GM23338 (cell line): ENCODE results near the gene CD9. TPM values are rescaled to one million over a fixed set of nuclear protein-coding genes. Genes with fewer than 3 reads are reported as not detected.

Source experiments
- ATAC-seq: fragments of 200-7000 bp; cut with Tn5 transposase; 3 replicates; pipeline ENCODE4 v1.9.1; 2020
- DNase-seq: peaks from one replicate; pipeline ENCODE4 v3.0.0-alpha.2; 2015; ENCODE audit warnings: low spot score
- H2AFZ ChIP-seq: fragments of 200-600 bp; sonication (generic); 2 replicates; pipeline ENCODE4 v1.8.0; 2016; ENCODE audit warnings: antibody characterized with exemption, mild to moderate bottlenecking, moderate library complexity
- H3F3A ChIP-seq: fragments of 200-600 bp; sonication (generic); replicated peaks from 2 replicates; pipeline ENCODE4 v1.8.0; 2017; ENCODE audit warnings: antibody characterized with exemption, mixed run types, low read depth
- H3K27ac ChIP-seq: fragments of 200-600 bp; sonication (generic); 2 replicates; pipeline ENCODE4 v1.6.1; 2016; ENCODE audit warnings: low read depth
- H3K27me3 ChIP-seq: fragments of 200-600 bp; sonication (generic); 2 replicates; pipeline ENCODE4 v1.8.0; 2016; ENCODE audit warnings: mild to moderate bottlenecking, mixed run types, moderate library complexity; ENCODE audit not compliant: insufficient read depth
- H3K36me3 ChIP-seq: fragments of 200-600 bp; sonication (generic); 2 replicates; pipeline ENCODE4 v1.8.0; 2016; ENCODE audit warnings: mild to moderate bottlenecking; ENCODE audit not compliant: insufficient read depth
- H3K4me1 ChIP-seq: fragments of 200-600 bp; sonication (generic); 2 replicates; pipeline ENCODE4 v1.8.0; 2016; ENCODE audit warnings: mild to moderate bottlenecking, moderate library complexity; ENCODE audit not compliant: insufficient read depth
- H3K4me2 ChIP-seq: fragments of 200-600 bp; sonication (generic); 2 replicates; pipeline ENCODE4 v1.7.1; 2017; ENCODE audit warnings: mixed run types
- H3K4me3 ChIP-seq: fragments of 200-600 bp; sonication (generic); 2 replicates; pipeline ENCODE4 v1.6.1; 2016; ENCODE audit warnings: mixed run types
- H3K79me2 ChIP-seq: fragments of 200-600 bp; sonication (generic); replicated peaks from 2 replicates; pipeline ENCODE4 v1.8.0; 2017; ENCODE audit warnings: mild to moderate bottlenecking; ENCODE audit not compliant: insufficient read depth
- H3K9me2 ChIP-seq: fragments of 200-600 bp; sonication (generic); 2 replicates; pipeline ENCODE4 v1.8.0; 2017; ENCODE audit not compliant: insufficient read depth
- H4K20me1 ChIP-seq: fragments of 200-600 bp; sonication (generic); replicated peaks from 2 replicates; pipeline ENCODE4 v1.8.0; 2017; ENCODE audit warnings: mild to moderate bottlenecking; ENCODE audit not compliant: insufficient read depth
- H3K27ac Mint-ChIP-seq: 2 replicates; pipeline ENCODE4 v1.8.0; 2020; ENCODE audit warnings: inconsistent platforms, mild to moderate bottlenecking, moderate library complexity, mixed read lengths
- H3K27me3 Mint-ChIP-seq: 3 replicates; pipeline ENCODE4 v1.8.0; 2022; ENCODE audit warnings: low read depth, mild to moderate bottlenecking, moderate library complexity, mixed read lengths, inconsistent platforms; ENCODE audit not compliant: insufficient read depth, poor library complexity
- H3K36me3 Mint-ChIP-seq: 3 replicates; pipeline ENCODE4 v1.8.0; 2021; ENCODE audit warnings: low read depth, mild to moderate bottlenecking, inconsistent platforms, moderate library complexity, mixed read lengths
- H3K4me1 Mint-ChIP-seq: 3 replicates; pipeline ENCODE4 v1.8.0; 2020; ENCODE audit warnings: mild to moderate bottlenecking, inconsistent platforms, mixed read lengths
- H3K4me3 Mint-ChIP-seq: 3 replicates; pipeline ENCODE4 v1.8.0; 2021; ENCODE audit warnings: moderate library complexity, mild to moderate bottlenecking, inconsistent platforms, mixed read lengths
- H3K9me3 Mint-ChIP-seq: 3 replicates; pipeline ENCODE4 v1.8.0; 2020; ENCODE audit warnings: moderate library complexity, mild to moderate bottlenecking, inconsistent platforms, mixed read lengths
- CREB1 ChIP-seq: fragments of 250-450 bp; sonication (Bioruptor Pico); IDR thresholded peaks from 2 replicates; pipeline ENCODE4 v1.5.0; 2020; ENCODE audit warnings: low read depth, mild to moderate bottlenecking, moderate library complexity
- EZH2phosphoT487 ChIP-seq: fragments of 200-600 bp; sonication (generic); IDR thresholded peaks from one replicate; pipeline ENCODE4 v1.8.1; 2018; ENCODE audit warnings: antibody characterized with exemption; ENCODE audit not compliant: unreplicated experiment
- JUNB ChIP-seq: IDR thresholded peaks from one replicate; pipeline ENCODE4 v1.6.1; 2016; ENCODE audit warnings: antibody characterized with exemption; ENCODE audit not compliant: unreplicated experiment
- NANOG ChIP-seq: IDR thresholded peaks from 2 replicates; pipeline ENCODE4 v1.6.1; 2016; ENCODE audit warnings: antibody characterized with exemption, borderline replicate concordance
- POLR2AphosphoS5 ChIP-seq: IDR thresholded peaks from 2 replicates; pipeline ENCODE4 v1.6.1; 2016; ENCODE audit warnings: antibody characterized with exemption, low read depth
- ZNF114 ChIP-seq: fragments of 250-450 bp; sonication (Bioruptor Pico); IDR thresholded peaks from 2 replicates; pipeline ENCODE4 v1.5.0; 2020; ENCODE audit warnings: mild to moderate bottlenecking, moderate library complexity
- ZNF462 ChIP-seq: fragments of 250-450 bp; sonication (Bioruptor Pico); IDR thresholded peaks from 2 replicates; pipeline ENCODE4 v1.5.0; 2020; ENCODE audit warnings: mild to moderate bottlenecking, moderate library complexity
- polyA plus RNA-seq: library from polyadenylated mRNA; unstranded; fragments of >200 nt; fragmentation: Nextera tagmentation; extraction: Ambion mirVana; gene quantifications from 2 replicates; pipeline ENCODE4 v1.2.1, GENCODE V29; 2016
- total RNA-seq: library from RNA; depleted of rRNA; stranded (reverse); fragments of >200 nt; shearing (Covaris generic); gene quantifications from 2 replicates; pipeline ENCODE4 v1.2.3, GENCODE V29; 2014
- TF ChIP-seq, protein P1 (sequence below): IDR thresholded peaks from one replicate; pipeline ENCODE4 v1.6.1; 2018; ENCODE audit warnings: antibody characterized with exemption; ENCODE audit not compliant: unreplicated experiment

Gene CD9
- total and polyA plus RNA-seq, 2 experiments from 2014 or later, result 222 to 251 TPM

DNA sequence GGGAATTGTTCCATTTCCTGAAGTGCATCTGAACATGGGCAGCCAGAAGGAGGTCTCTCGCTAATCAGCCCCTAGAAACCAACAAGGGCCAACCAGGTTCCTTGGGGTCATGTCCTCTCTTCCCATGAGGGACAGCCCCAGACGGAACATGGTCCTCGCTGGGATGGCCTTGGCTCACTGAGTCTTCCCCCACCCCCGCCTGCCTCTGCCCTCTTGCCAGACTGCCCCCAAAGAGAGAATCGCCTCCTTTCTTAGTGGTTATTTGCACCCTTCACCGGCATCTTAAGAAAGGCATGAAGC, 36.4 kb downstream of the CD9 start (continued):
- TF ChIP-seq, protein P1, sequence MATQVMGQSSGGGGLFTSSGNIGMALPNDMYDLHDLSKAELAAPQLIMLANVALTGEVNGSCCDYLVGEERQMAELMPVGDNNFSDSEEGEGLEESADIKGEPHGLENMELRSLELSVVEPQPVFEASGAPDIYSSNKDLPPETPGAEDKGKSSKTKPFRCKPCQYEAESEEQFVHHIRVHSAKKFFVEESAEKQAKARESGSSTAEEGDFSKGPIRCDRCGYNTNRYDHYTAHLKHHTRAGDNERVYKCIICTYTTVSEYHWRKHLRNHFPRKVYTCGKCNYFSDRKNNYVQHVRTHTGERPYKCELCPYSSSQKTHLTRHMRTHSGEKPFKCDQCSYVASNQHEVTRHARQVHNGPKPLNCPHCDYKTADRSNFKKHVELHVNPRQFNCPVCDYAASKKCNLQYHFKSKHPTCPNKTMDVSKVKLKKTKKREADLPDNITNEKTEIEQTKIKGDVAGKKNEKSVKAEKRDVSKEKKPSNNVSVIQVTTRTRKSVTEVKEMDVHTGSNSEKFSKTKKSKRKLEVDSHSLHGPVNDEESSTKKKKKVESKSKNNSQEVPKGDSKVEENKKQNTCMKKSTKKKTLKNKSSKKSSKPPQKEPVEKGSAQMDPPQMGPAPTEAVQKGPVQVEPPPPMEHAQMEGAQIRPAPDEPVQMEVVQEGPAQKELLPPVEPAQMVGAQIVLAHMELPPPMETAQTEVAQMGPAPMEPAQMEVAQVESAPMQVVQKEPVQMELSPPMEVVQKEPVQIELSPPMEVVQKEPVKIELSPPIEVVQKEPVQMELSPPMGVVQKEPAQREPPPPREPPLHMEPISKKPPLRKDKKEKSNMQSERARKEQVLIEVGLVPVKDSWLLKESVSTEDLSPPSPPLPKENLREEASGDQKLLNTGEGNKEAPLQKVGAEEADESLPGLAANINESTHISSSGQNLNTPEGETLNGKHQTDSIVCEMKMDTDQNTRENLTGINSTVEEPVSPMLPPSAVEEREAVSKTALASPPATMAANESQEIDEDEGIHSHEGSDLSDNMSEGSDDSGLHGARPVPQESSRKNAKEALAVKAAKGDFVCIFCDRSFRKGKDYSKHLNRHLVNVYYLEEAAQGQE, result no peak
- TF ChIP-seq ZNF114 (CRISPR knock-in tag), result no peak

DNA sequence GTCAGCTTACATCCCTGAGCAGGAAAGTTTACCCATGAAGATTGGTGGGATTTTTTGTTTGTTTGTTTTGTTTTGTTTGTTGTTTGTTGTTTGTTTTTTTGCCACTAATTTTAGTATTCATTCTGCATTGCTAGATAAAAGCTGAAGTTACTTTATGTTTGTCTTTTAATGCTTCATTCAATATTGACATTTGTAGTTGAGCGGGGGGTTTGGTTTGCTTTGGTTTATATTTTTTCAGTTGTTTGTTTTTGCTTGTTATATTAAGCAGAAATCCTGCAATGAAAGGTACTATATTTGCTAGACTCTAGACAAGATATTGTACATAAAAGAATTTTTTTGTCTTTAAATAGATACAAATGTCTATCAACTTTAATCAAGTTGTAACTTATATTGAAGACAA, 37.6 kb downstream of the CD9 start:
- Histone ChIP-seq H3K36me3 (peaks cover 34% of the 10 kb centered on the region), H3K4me1 (no peaks in the 10 kb centered on the region), H3K4me2 (no peak overlapping the region), H3K27me3 (no peaks in the 10 kb centered on the region), H3K4me3 (no peak overlapping the region), H3K9me2 (no peaks in the 10 kb centered on the region), H3K27ac (no peak overlapping the region), H2AFZ (no peak overlapping the region), H3F3A (no peaks in the 10 kb centered on the region; the same call in 1 of the 2 replicates), H4K20me1 (no peaks in the 10 kb centered on the region), H3K79me2 (no peaks in the 10 kb centered on the region)
- TF ChIP-seq EZH2phosphoT487, result no peak
- TF ChIP-seq NANOG, result no peak
- no peak for TF ChIP-seq CREB1 (CRISPR knock-in tag)
- TF ChIP-seq, protein P1, result no peak
- TF ChIP-seq ZNF462, result no peak
- no peak for TF ChIP-seq POLR2AphosphoS5
- no peak for TF ChIP-seq JUNB
- H3K4me3 Mint-ChIP-seq, result no peak overlapping the region
- DNase-seq (no peak), ATAC-seq (no peak)
- peaks cover 10% of the 10 kb centered on the region; the same call in 2 of the 3 replicates for H3K4me1 Mint-ChIP-seq
- H3K27ac Mint-ChIP-seq, result no peak overlapping the region
- H3K36me3 Mint-ChIP-seq, result peaks cover 71% of the 10 kb centered on the region
- peaks cover 4% of the 10 kb centered on the region for H3K27me3 Mint-ChIP-seq
- no peaks in the 10 kb centered on the region for H3K9me3 Mint-ChIP-seq
